Stimulated activated CD8-positive, alpha-beta memory T cell treated with anti-CD3 and anti-CD28 coated beads, Interleukin-4, amount 100 ng/mL, for 24 hours (primary cell): ENCODE data around the gene ZSCAN16.
A peak's percentile ranks its signal among the peaks of the same experiment; 100 is the strongest.
"Not testable (repeated sequence)": the region's sequence is repeated elsewhere in the genome, so short reads cannot be mapped to it uniquely, and the experiment has no call there.

Source experiments
- DNase-seq: peaks from one replicate; pipeline ENCODE4 v3.0.0-alpha.2; 2020; ENCODE audit warnings: low read depth

Gene ZSCAN16

GRCh38 chr6:28124350-28124970 lies at the start of gene ZSCAN16:
ZSCAN16 (plus strand) TSS chr6:28124609; CDS start chr6:28125444, 835 bp downstream.
- peak; percentile 72 for DNase-seq

GRCh38 chr6:28078050-28078449 lies 46.4 kb upstream of the ZSCAN16 start:
- no peak for DNase-seq

GRCh38 chr6:28078836-28079235 lies 45.6 kb upstream of the ZSCAN16 start:
- no peak for DNase-seq

- not testable (repeated sequence) for DNase-seq
Measured at GRCh38 chr6:28080381-28080630, 44.1 kb upstream of the ZSCAN16 start, which contains the start of gene ZNF165. ZNF165 (plus strand) TSS chr6:28080568; CDS start chr6:28085481, 4,913 bp downstream.

GRCh38 chr6:28080631-28081485 lies 43.6 kb upstream of the ZSCAN16 start:
- peak; percentile 82 for DNase-seq

GRCh38 chr6:28081486-28081751 lies 43.0 kb upstream of the ZSCAN16 start:
- DNase-seq, result no peak

- no peak for DNase-seq
Measured at GRCh38 chr6:28082939-28083338, 41.5 kb upstream of the ZSCAN16 start.

- no peak for DNase-seq
Measured at GRCh38 chr6:28089054-28089453, 35.4 kb upstream of the ZSCAN16 start.

- no peak for DNase-seq
Measured at GRCh38 chr6:28090917-28091586, 33.4 kb upstream of the ZSCAN16 start.

- not testable (repeated sequence) for DNase-seq
Measured at GRCh38 chr6:28102222-28102621, 22.2 kb upstream of the ZSCAN16 start.

- DNase-seq, result not testable (repeated sequence)
Measured at GRCh38 chr6:28102699-28103098, 21.7 kb upstream of the ZSCAN16 start.

- DNase-seq, result peak; percentile 73
Measured at GRCh38 chr6:28104392-28105244, 19.8 kb upstream of the ZSCAN16 start.

- DNase-seq, result no peak
Measured at GRCh38 chr6:28105245-28105639, 19.2 kb upstream of the ZSCAN16 start.

- no peak for DNase-seq
Measured at GRCh38 chr6:28107506-28107905, 16.9 kb upstream of the ZSCAN16 start.

- no peak for DNase-seq
Measured at GRCh38 chr6:28111964-28112363, 12.4 kb upstream of the ZSCAN16 start.

- no peak for DNase-seq
Measured at GRCh38 chr6:28115799-28116198, 8.6 kb upstream of the ZSCAN16 start.

GRCh38 chr6:28117386-28118050 lies 6.9 kb upstream of the ZSCAN16 start:
- no peak for DNase-seq

GRCh38 chr6:28118217-28118616 lies 6.2 kb upstream of the ZSCAN16 start:
- DNase-seq, result no peak

- DNase-seq, result no peak
Measured at GRCh38 chr6:28121876-28122275, 2.5 kb upstream of the ZSCAN16 start.

- not testable (repeated sequence) for DNase-seq
Measured at GRCh38 chr6:28122283-28122682, 2.1 kb upstream of the ZSCAN16 start.

- no peak for DNase-seq
Measured at GRCh38 chr6:28124971-28125353, 553 bp downstream of the ZSCAN16 start.

- DNase-seq, result no peak
Measured at GRCh38 chr6:28125401-28125800, 992 bp downstream of the ZSCAN16 start.
